ENCODE data around the gene FOXQ1.

Gene FOXQ1

GRCh38 chr6:1281746-1282145 is 30.2 kb upstream of the FOXQ1 start:
- no peak for DNase-seq (ENCODE audit: low read depth)
- H3K4me3 ChIP-seq (replicated peaks; ENCODE audit: low read depth, low read length): no peak overlapping the region
- no peak for TF ChIP-seq CTCF (IDR thresholded peaks at IDR 0.05; ENCODE audit: low read length, missing control alignments)

- no peak for TF ChIP-seq CTCF (IDR thresholded peaks at IDR 0.05; ENCODE audit: low read length, missing control alignments)
- no peak for DNase-seq (ENCODE audit: low read depth)
- no peak overlapping the region for H3K4me3 ChIP-seq (replicated peaks; ENCODE audit: low read depth, low read length)
Measured at GRCh38 chr6:1283501-1283900, 28.4 kb upstream of the FOXQ1 start.

- H3K4me3 ChIP-seq (replicated peaks; ENCODE audit: low read depth, low read length): no peak overlapping the region
- TF ChIP-seq CTCF (IDR thresholded peaks at IDR 0.05; ENCODE audit: low read length, missing control alignments): no peak
- no peak for DNase-seq (ENCODE audit: low read depth)
Measured at GRCh38 chr6:1285556-1285955, 26.3 kb upstream of the FOXQ1 start.

GRCh38 chr6:1285956-1286355 is 25.9 kb upstream of the FOXQ1 start:
- no peak for DNase-seq (ENCODE audit: low read depth)
- no peak overlapping the region for H3K4me3 ChIP-seq (replicated peaks; ENCODE audit: low read depth, low read length)
- no peak for TF ChIP-seq CTCF (IDR thresholded peaks at IDR 0.05; ENCODE audit: low read length, missing control alignments)

- no peak overlapping the region for H3K4me3 ChIP-seq (replicated peaks; ENCODE audit: low read depth, low read length)
- DNase-seq (ENCODE audit: low read depth): peak; percentile 50
- no peak for TF ChIP-seq CTCF (IDR thresholded peaks at IDR 0.05; ENCODE audit: low read length, missing control alignments)
Measured at GRCh38 chr6:1287103-1287591, 24.8 kb upstream of the FOXQ1 start.

GRCh38 chr6:1290086-1290485 is 21.8 kb upstream of the FOXQ1 start:
- no peak for TF ChIP-seq CTCF (IDR thresholded peaks at IDR 0.05; ENCODE audit: low read length, missing control alignments)
- H3K4me3 ChIP-seq (replicated peaks; ENCODE audit: low read depth, low read length): no peak overlapping the region
- no peak for DNase-seq (ENCODE audit: low read depth)

GRCh38 chr6:1290805-1291204 is 21.1 kb upstream of the FOXQ1 start:
- no peak for DNase-seq (ENCODE audit: low read depth)
- TF ChIP-seq CTCF (IDR thresholded peaks at IDR 0.05; ENCODE audit: low read length, missing control alignments): no peak
- H3K4me3 ChIP-seq (replicated peaks; ENCODE audit: low read depth, low read length): no peak overlapping the region

Data from fibroblast of pulmonary artery (primary cell).